Cardiac fibroblast (primary cell): ENCODE data around the gene GPRIN3.
A peak's percentile ranks its signal among the peaks of the same experiment; 100 is the strongest.
"Not testable (repeated sequence)": the region's sequence is repeated elsewhere in the genome, so short reads cannot be mapped to it uniquely, and the experiment has no call there.

Experiments used
- DNase-seq, 2 donors: peaks; one replicate each; pipeline versions ENCODE4 v3.0.0 to v3.0.0-alpha.2; 2010; ENCODE audit warnings: low read depth in 2 of 2
- H3K4me3 ChIP-seq, 2 donors: replicated peaks in 1 of 2; 1 replicate in 1 of 2; 2 replicates in 1 of 2; pipeline ENCODE4 v1.5.1; 2011; ENCODE audit warnings: low read depth in 2 of 2, low read length in 2 of 2, mild to moderate bottlenecking in 2 of 2, moderate library complexity in 1 of 2
- CTCF ChIP-seq: IDR thresholded peaks from one replicate; pipeline ENCODE4 v1.5.1; 2011; ENCODE audit warnings: low read depth, mild to moderate bottlenecking, low read length, inconsistent platforms

GPRIN3 gene

GRCh38 chr4:89319756-89320155 lies 12.2 kb upstream of the GPRIN3 start:
- DNase-seq, result no peak
- H3K4me3 ChIP-seq, result no peak overlapping the region
- no peak for TF ChIP-seq CTCF

- DNase-seq, result peak; percentile 59 to 81
- no peak overlapping the region for H3K4me3 ChIP-seq
- no peak for TF ChIP-seq CTCF
Measured at GRCh38 chr4:89316931-89317366, 9.3 kb upstream of the GPRIN3 start.

GRCh38 chr4:89316211-89316610 lies 8.6 kb upstream of the GPRIN3 start:
- no peak overlapping the region for H3K4me3 ChIP-seq
- no peak for TF ChIP-seq CTCF
- DNase-seq, result peak in 1 of 2 donors; percentile 40

GRCh38 chr4:89314291-89314690 lies 6.7 kb upstream of the GPRIN3 start:
- TF ChIP-seq CTCF, result no peak
- DNase-seq, result peak in 1 of 2 donors; percentile 37
- no peak overlapping the region for H3K4me3 ChIP-seq

- peak in 1 of 2 donors; percentile 50 for DNase-seq
- H3K4me3 ChIP-seq, result no peak overlapping the region
Measured at GRCh38 chr4:89312066-89312465, 4.5 kb upstream of the GPRIN3 start.

GRCh38 chr4:89311433-89311832 lies 3.8 kb upstream of the GPRIN3 start:
- TF ChIP-seq CTCF, result no peak
- no peak for DNase-seq
- no peak overlapping the region for H3K4me3 ChIP-seq

More at GRCh38 chr4:89312066-89312465, 4.5 kb upstream of the GPRIN3 start:
- no peak for TF ChIP-seq CTCF

- H3K4me3 ChIP-seq, DNase-seq: not testable (repeated sequence)
Measured at GRCh38 chr4:89309154-89309553, 1.6 kb upstream of the GPRIN3 start.
